ENCODE data around the gene EIF2S2.

EIF2S2 gene

GRCh38 chr20:34089655-34090345, 22.2 kb downstream of the EIF2S2 start:
- no peak for DNase-seq (ENCODE audit: low spot score)

- no peak for DNase-seq (ENCODE audit: low spot score)
These were observed 22.9 kb downstream of the EIF2S2 start for GRCh38 chr20:34089175-34089479.

- DNase-seq (ENCODE audit: low spot score): no peak
These were observed 23.5 kb downstream of the EIF2S2 start for GRCh38 chr20:34088305-34089174.

- no peak for DNase-seq (ENCODE audit: low spot score)
These were observed 26.5 kb downstream of the EIF2S2 start for GRCh38 chr20:34085544-34086040.

GRCh38 chr20:34084227-34084923, 27.7 kb downstream of the EIF2S2 start:
- no peak for DNase-seq (ENCODE audit: low spot score)

GRCh38 chr20:34083781-34084180, 28.3 kb downstream of the EIF2S2 start:
- no peak for DNase-seq (ENCODE audit: low spot score)

- peak; percentile 94 for DNase-seq (ENCODE audit: low spot score)
These were observed 28.9 kb downstream of the EIF2S2 start for GRCh38 chr20:34083137-34083536.

GRCh38 chr20:34082232-34082887, 29.7 kb downstream of the EIF2S2 start:
- DNase-seq (ENCODE audit: low spot score): no peak

- no peak for DNase-seq (ENCODE audit: low spot score)
These were observed 32.2 kb downstream of the EIF2S2 start for GRCh38 chr20:34079818-34080217.

- DNase-seq (ENCODE audit: low spot score): no peak
These were observed 33.5 kb downstream of the EIF2S2 start for GRCh38 chr20:34078540-34078939.

GRCh38 chr20:34076952-34077351, 35.1 kb downstream of the EIF2S2 start:
- no peak for DNase-seq (ENCODE audit: low spot score)

- no peak for DNase-seq (ENCODE audit: low spot score)
These were observed 36.4 kb downstream of the EIF2S2 start for GRCh38 chr20:34075647-34076046.

GRCh38 chr20:34074101-34074760, 37.8 kb downstream of the EIF2S2 start:
- DNase-seq (ENCODE audit: low spot score): peak; percentile 55

- DNase-seq (ENCODE audit: low spot score): no peak
These were observed 39.3 kb downstream of the EIF2S2 start for GRCh38 chr20:34072778-34073177.

- no peak for DNase-seq (ENCODE audit: low spot score)
These were observed 40.0 kb downstream of the EIF2S2 start for GRCh38 chr20:34072076-34072475.

- no peak for DNase-seq (ENCODE audit: low spot score)
These were observed 41.2 kb downstream of the EIF2S2 start for GRCh38 chr20:34070859-34071258.

- no peak for DNase-seq (ENCODE audit: low spot score)
These were observed 42.0 kb downstream of the EIF2S2 start for GRCh38 chr20:34070079-34070439.

GRCh38 chr20:34069341-34070078, 42.5 kb downstream of the EIF2S2 start:
- peak; percentile 78 for DNase-seq (ENCODE audit: low spot score)

- DNase-seq (ENCODE audit: low spot score): no peak
These were observed 44.0 kb downstream of the EIF2S2 start for GRCh38 chr20:34068001-34068400.

GRCh38 chr20:34066476-34067090, 45.5 kb downstream of the EIF2S2 start:
- DNase-seq (ENCODE audit: low spot score): no peak

- DNase-seq (ENCODE audit: low spot score): peak; percentile 64
These were observed 46.8 kb downstream of the EIF2S2 start for GRCh38 chr20:34065260-34065659.

Data from AG20443 (cell line).